Stimulated activated CD4-positive, alpha-beta T cell treated with anti-CD3 and anti-CD28 coated beads, Interleukin-2, amount 100 ng/mL, for 48 hours (primary cell): ENCODE data around the gene KCTD8.
A peak's percentile ranks its signal among the peaks of the same experiment; 100 is the strongest.

Source experiments
- DNase-seq, 2 donors: peaks; one replicate each; pipeline ENCODE4 v3.0.0-alpha.2; 2020

The KCTD8 gene

GRCh38 chr4:44448521-44449461, at the start of gene KCTD8:
KCTD8 (minus strand) TSS chr4:44448809.
- DNase-seq = peak; percentile 57 to 67

- DNase-seq = no peak
Measured at GRCh38 chr4:44494810-44495701, 46.4 kb upstream of the KCTD8 start.

GRCh38 chr4:44493924-44494323, 45.3 kb upstream of the KCTD8 start:
- DNase-seq = no peak

GRCh38 chr4:44487341-44487740, 38.7 kb upstream of the KCTD8 start:
- no peak for DNase-seq

- DNase-seq = no peak
Measured at GRCh38 chr4:44479731-44480130, 31.1 kb upstream of the KCTD8 start.

GRCh38 chr4:44462259-44462658, 13.7 kb upstream of the KCTD8 start:
- DNase-seq = no peak

GRCh38 chr4:44447563-44448504, 775 bp downstream of the KCTD8 start:
- no peak for DNase-seq

GRCh38 chr4:44446801-44447562, 1.6 kb downstream of the KCTD8 start:
- DNase-seq = no peak

- no peak for DNase-seq
Measured at GRCh38 chr4:44446191-44446590, 2.4 kb downstream of the KCTD8 start.

GRCh38 chr4:44438687-44439086, 9.9 kb downstream of the KCTD8 start:
- DNase-seq = no peak

- no peak for DNase-seq
Measured at GRCh38 chr4:44434247-44434646, 14.4 kb downstream of the KCTD8 start.

- DNase-seq = no peak
Measured at GRCh38 chr4:44425614-44426208, 22.9 kb downstream of the KCTD8 start.

- no peak for DNase-seq
Measured at GRCh38 chr4:44422912-44423311, 25.7 kb downstream of the KCTD8 start.

- no peak for DNase-seq
Measured at GRCh38 chr4:44421330-44422065, 27.1 kb downstream of the KCTD8 start.

- DNase-seq = no peak
Measured at GRCh38 chr4:44415251-44415650, 33.4 kb downstream of the KCTD8 start.

- DNase-seq = no peak
Measured at GRCh38 chr4:44368413-44369167, 80.0 kb downstream of the KCTD8 start.

- no peak for DNase-seq
Measured at GRCh38 chr4:44354172-44354571, 94.4 kb downstream of the KCTD8 start.

- no peak for DNase-seq
Measured at GRCh38 chr4:44351069-44351468, 97.5 kb downstream of the KCTD8 start.

GRCh38 chr4:44342800-44343199, 105.8 kb downstream of the KCTD8 start:
- DNase-seq = no peak

- no peak for DNase-seq
Measured at GRCh38 chr4:44326741-44327140, 121.9 kb downstream of the KCTD8 start.
